ENCODE measurements around the gene GP9.
"Not testable (repeated sequence)": the region's sequence is repeated elsewhere in the genome, so short reads cannot be mapped to it uniquely, and the experiment has no call there.

GP9 gene

DNA sequence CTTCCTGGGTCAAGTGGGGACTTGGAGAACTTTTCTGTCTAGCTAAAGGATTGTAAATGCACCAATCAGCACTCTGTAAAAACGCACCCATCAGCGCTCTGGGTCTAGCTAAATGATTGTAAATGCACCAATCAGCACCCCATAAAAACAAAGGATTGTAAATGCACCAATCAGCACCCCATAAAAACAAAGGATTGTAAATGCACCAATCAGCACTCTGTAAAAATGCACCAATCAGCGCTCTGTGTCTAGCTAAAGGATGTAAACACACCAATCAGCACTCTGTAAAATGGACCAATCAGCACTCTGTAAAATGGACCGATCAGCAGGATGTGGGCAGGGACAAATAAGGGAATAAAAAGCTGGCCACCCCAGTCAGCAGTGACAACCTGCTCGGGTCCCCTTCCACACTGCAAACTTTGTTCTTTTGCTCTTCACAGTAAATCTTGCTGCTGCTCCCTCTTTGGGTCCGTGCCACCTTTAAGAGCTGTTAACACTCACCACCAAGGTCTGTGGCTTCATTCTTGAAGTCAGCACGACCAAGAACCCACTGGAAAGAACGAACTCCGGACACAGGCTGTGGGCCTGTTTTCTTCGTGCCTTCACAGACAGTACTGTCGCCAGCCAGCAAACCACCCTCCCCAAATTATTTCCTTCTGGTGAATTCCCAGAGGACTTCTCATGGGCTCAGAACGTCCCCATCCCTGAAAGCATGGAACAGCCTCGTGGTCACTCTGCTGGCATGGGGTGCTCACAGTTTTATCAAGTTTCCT, 8.9 kb downstream of the GP9 start:
- not testable (repeated sequence) for DNase-seq (ENCODE audit: extremely low read depth in 1 of 2, low read depth in 1 of 2)

DNA sequence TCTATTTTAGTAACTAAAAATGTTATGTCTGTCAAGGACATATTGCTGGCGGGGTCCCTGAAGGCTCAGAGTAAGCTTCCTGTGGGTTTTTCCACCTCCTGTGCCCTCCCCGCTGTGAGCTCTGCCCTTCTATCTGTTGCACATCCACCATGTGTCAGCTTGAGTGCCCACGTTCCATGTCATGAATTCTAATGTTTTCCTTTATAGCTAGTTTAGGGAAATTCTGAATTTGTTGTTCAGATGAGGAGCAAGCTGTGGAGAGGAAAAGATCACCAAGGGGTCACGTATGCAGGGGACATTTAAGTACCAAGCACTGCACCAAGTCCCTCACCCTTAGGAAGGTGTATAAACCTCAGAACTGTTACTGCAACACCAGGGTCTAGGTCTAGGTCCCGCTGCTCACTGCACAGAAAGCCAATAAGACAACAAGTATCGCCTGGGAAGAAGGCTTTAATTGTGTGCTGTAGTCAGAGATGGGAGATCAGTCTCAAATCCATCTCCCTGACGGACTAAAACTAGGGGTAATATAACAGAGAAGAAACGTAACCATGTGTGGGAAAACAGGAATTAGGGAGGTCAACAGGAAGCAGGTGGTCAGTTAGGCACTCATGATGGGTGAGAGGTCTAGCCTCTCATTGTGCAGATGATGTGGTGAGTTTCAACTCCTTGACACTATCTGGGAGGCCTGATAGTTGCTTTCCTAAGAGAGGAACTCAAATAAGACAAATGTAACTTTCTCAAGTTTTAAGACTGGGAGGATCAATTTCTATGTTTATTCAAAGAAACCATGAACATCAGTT, 9.7 kb downstream of the GP9 start:
- DNase-seq (ENCODE audit: extremely low read depth in 1 of 2, low read depth in 1 of 2): no peak

DNA sequence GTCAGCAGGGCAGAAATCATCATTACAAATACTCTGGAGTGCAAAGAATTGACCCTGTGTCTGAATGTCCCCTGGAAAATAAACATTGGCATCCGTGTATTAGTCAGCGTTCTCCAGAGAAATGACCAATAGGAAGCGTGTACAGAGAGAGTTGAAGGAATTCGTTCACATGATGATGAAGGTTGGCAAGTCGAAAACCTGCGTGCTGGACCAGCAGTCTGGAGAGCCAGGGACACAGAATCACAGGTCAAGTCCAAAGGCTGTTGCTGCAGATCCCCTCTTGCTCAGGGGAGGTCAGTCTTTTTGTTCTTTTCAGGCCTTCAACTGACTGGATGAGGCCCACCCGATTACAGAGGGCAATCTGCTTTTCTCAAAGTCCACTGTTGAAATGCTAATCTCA, 16.6 kb downstream of the GP9 start:
- no peak for DNase-seq (ENCODE audit: extremely low read depth in 1 of 2, low read depth in 1 of 2)

DNA sequence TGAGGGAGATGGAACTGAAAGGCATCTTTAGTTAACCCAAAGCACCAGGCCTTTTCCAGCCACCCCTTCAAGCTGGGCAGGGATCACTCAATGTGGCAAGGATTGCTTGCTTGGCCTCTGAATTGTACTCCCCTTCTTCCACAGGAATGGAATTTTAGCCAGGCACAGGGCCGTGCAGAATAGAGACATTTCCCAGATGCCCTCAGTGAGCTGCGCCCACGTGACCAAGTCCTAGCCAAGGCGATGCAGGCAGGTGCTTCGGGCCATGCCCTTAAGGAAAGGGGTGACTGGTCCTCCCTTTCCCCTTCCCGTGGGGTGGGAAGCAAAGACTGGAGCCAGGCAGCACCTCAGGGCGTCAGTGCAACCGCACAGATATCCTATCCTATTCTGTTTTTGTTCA, 17.9 kb downstream of the GP9 start:
- no peak for DNase-seq (ENCODE audit: extremely low read depth in 1 of 2, low read depth in 1 of 2)

DNA sequence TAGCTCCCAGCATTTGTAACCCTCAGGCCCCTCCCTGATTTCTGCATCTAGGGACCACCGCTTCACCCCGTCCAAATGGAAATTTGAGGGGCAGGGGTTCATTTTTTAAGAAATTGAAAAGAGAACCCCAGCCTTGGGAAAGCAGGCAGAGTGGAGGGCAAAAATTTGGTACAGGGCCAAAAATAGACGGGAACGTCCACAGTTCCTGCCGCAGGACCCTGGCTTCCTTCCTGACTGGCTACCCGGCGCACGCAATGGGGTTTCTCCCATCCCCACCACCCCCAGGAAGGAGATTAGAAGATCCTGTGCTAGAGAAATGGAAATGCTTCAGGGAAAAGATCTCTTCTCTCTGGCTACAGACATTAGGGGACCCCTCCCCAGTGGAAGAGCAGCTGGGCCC, 20.9 kb downstream of the GP9 start:
- no peak for DNase-seq (ENCODE audit: extremely low read depth in 1 of 2, low read depth in 1 of 2)

DNA sequence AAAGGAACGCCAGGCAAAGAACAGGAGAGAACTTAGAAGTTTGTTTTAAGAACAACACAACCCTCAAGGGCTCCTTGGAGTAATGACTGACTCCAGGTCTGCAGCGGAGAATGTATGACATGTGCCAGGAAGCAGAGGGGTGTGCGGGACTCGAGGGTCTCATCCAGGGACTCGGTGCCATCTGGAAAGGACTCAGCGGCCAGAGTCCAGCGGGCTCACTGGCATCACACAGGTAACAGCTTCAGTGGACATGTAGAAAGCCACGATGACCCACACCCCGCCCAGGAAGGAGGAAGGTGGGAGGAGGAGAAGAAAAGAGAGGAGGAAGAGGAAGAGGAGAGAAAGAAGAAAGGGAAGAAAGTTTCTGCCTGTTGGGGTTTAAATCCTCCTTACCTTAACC, 21.4 kb downstream of the GP9 start:
- DNase-seq (ENCODE audit: extremely low read depth in 1 of 2, low read depth in 1 of 2): no peak

DNA sequence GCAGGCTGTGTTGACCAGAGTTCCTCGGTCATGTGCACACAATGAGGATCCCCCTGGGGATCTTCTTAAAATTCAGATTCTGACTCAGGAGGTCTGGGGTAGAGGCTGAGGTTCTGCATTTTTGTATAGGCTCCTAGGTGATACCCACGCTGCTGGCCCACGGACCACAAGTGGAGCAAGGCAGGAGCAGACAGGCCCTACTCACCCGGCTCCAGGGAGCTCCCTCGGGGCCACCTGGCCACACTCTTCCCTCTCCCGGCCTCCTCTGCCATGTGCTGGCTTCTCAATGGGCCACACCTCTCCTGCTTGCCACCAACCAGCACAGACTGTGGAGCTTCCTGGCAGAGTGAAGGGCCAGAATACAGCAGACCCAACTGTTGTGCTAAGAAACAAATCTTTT, 23.9 kb downstream of the GP9 start:
- no peak for DNase-seq (ENCODE audit: extremely low read depth in 1 of 2, low read depth in 1 of 2)

DNA sequence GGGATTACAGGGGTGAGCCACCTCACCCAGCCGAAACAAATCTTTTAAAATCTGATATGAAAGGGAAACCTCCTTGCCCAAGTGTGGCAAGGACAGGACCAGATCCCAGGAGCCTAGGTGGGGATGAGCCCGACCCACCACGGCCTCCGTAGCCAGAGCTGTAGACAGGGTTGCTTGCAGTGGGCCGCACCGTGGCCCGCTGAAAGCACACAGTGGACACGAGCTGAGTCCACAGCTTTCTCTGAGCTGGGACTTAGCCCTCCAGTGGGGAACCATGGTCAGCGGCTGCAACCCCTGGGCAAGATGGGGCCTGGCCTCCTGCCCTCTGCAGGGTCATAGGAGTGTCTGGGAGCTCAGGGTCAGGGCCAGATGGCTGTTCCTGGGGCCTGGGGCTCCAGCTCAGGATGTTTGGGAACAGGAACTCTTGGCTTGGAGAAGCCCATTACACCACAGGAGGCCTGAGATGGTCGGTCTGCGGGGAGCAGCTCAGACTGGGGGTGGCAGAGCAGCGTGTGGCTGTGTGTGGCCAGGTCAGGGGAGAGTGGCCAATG, 24.7 kb downstream of the GP9 start:
- DNase-seq (ENCODE audit: extremely low read depth in 1 of 2, low read depth in 1 of 2): no peak

DNA sequence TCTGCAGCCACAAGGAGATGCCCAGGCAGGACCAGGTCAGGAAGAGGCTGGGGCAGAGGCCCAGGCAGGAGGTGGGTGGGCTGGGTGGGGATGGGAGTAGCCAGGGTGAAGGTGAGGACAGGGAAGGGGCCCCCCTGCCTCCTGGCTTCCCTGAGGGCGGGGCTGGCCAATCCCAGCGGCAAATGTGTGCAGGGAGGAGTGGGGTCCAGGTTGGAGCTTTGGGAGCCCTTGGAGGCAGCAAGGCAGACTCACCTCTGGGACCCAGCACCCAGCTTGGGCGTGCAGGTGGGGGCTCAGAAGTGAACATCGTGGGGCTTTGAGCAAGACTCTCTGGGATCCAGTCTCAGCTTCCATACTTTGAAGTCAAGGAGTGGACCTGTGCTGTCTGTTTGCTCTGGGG, 25.2 kb downstream of the GP9 start:
- no peak for DNase-seq (ENCODE audit: extremely low read depth in 1 of 2, low read depth in 1 of 2)

DNA sequence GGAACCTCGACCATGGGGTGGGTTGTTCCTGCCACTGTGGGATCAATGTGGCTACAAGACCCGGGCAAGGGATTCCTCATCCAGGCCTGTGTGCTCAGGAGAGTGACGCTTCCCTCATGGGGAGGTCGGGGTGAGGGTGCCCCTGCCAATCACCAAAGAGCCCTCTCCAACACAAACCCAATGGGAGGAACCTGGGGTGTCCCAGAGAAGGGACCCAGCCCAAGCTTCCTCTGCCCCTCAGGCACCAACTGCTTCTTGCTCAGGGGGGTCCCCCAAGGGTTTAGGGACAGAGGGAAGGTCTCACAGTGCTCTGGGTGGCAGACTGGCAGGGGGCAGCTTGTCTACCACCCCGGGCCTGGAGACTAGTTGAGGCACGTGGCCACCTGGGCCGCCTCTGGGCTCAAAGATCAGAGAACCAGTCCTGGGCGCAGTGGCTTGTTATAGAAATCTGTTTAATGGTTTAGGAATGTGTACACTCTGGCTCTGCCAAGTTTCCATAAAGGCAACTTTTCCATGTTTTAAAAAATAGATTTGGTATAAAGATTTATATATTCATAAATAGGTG, 26.6 kb downstream of the GP9 start:
- no peak for DNase-seq (ENCODE audit: extremely low read depth in 1 of 2, low read depth in 1 of 2)

DNA sequence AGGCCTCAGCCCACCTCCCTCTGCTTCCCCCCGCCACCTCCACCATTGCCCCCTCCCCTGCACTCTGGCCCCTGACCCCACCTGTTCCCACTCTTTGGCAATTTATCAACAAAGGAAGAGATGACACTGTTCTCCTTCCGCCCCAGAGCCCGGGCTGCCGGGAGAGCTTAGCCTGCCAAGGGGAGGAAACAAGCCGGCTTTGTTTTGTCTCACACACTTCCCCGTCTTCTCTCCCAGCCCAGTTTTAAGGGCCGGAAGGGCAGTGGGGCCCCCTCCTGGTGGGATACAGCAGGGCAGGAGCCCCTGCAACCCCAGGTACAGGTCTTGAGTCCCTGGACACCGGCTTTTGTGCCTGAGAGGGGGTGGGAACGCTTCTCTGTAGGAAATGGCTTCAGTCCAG, 27.3 kb downstream of the GP9 start:
- DNase-seq (ENCODE audit: extremely low read depth in 1 of 2, low read depth in 1 of 2): not testable (repeated sequence)

DNA sequence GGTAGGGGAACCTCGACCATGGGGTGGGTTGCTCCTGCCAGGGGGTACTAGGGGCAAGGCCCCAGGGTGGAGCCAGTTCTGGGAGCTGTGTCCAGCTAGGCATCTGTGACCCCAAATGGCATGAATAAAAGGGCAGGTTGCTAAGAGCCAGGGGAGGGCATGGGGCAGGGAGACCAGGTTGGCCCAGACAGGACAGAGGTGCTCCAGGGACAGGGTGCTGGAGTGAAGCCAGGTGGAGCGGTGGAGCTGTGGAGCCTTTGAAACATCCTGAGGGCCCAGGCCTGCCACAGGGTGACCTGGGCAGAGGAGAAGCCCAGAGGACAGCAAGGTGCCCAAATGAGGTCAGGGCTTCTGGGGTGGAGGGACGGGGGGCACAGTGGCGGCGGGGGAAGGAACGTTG, 27.7 kb downstream of the GP9 start:
- DNase-seq (ENCODE audit: extremely low read depth in 1 of 2, low read depth in 1 of 2): not testable (repeated sequence)

DNA sequence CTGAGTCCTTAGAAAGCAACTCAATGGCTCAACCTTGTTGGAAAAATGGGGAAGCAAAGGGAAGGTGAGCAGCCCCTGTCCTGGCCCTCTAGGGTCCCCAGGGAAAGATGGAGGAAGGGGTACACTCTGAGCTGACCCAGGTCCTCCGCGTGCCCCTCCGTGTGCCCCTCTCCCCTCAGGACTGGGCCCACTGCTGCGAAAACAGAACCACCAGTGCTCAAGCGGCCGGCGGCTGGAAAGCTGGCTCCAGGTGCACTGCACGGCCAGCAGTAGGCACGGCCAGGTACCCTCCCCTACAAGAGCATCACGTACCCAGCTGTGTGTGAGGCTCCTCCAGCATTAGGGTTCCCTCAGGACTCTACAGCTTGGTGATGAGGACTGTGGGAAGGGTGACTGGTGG, 34.7 kb downstream of the GP9 start:
- DNase-seq (ENCODE audit: extremely low read depth in 1 of 2, low read depth in 1 of 2): no peak

DNA sequence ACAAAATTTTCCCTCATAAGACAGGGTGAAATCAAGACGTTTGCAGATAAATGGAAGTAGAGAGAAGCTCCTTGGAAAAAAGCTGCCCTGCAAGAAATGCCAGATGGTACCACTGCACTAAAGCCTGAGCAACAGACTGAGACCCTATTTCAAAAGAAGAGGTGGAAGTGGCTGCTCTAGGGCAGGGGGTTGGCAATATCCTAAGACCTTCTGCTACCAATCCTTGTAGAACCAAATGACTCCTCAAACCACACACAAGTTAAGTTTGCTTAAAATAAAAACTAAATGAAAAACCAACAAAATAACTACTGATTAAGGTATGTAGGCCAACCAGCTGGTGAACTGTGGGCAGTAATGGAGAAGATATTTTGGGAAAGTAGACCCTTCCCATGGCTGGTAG, 39.7 kb downstream of the GP9 start:
- DNase-seq (ENCODE audit: extremely low read depth in 1 of 2, low read depth in 1 of 2): no peak

DNA sequence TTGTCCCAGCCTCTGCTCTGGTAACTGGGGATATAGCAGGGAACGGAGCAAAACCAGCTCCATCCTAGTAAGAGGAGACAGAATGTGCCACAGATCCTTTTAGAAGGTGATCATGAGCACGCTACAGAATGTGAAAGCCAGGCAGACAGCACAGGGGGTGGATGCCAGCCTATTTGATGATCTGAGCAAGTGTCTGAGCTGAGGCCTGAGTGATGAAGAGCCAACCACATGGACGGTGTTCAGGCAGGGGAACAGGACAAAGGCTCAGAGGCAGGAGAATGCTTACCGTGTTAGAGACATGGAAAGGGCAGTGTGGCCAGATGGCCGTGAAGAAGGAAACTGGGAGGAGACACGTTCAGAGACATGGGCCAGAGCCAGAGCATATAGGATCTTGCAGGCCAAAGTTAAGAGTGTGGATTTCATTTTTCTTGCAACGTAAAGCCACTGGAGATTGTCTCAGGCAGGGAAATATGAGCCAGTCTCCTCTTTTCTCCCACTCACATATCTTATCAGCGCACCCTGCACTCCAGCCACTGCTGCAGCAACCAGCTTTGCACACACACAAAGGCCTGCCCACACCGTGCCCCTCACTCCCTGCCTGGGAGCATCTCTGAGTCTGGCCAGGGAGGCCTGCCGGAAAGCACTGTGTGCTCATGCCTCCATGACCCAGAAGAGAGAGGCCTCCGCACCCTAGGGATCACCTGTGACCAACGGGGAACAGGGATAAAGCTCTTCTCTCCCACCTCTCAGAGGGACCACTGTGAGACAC, 41.0 kb downstream of the GP9 start:
- no peak for DNase-seq (ENCODE audit: extremely low read depth in 1 of 2, low read depth in 1 of 2)

DNA sequence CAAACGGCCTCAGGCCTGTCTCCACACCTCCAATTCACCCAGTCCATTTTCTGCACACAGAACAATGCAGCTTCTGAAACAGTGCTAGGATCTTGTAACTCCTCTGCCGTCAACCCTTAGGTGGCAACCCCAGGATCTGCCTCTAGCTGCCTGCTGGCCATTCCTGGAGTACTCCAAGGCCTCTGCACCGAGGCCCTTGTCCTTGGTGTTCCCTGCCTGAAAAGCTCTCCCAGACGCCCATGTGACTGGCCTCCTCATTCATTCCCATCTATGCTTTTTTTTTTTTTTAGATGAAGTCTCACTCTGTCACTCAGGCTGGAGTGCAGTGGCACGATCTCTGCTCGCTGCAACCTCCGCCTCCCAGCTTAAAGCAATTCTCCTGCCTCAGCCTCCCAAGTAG, 42.7 kb downstream of the GP9 start:
- no peak for DNase-seq (ENCODE audit: extremely low read depth in 1 of 2, low read depth in 1 of 2)

DNA sequence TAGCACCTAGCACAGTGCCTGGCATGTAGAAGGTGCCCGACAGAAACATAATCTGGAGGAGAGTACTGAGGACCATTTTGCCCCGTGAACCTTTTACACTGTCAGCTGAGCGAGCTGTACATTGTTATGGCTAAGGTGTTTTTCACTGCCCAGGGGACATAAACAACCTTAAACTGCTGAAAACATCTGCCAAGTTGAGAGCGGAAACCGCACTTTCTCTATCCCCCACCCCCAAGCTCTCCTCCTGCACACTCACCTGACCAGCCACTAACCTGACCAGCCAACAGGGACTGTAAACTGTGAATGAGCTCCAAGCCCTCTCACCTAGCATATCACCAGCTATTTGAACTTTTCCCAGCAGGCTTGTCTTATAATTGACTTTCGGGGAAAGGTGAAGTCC, 43.5 kb downstream of the GP9 start:
- DNase-seq (ENCODE audit: extremely low read depth in 1 of 2, low read depth in 1 of 2): no peak

DNA sequence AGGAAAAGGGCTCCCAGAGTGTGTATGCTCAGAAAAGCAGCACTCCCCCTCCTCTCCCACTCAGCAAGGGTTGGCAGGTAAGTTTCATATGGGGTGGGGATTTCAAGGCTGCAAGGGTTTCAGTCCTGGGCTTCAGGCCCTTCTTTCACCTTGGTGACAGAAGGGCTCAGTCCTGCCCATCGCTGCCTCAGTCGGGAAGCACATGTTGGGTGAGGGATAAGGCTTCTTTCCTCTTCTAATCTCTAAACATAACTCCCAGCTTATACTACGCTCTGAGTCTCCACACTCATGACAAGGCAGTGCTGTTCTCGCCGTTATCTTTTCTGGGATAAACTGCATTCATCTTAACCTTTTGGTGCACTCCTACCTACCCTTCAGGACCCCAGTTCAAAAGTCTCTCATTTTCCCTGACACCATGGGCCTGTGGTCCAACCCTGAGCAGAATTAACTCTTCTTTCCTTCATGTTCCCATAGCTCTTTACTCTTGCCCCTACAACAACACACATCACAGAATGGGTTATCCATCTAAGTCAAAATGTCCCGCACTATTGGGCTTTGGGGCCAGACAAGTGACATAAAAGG, 44.0 kb downstream of the GP9 start:
- no peak for DNase-seq (ENCODE audit: extremely low read depth in 1 of 2, low read depth in 1 of 2)

DNA sequence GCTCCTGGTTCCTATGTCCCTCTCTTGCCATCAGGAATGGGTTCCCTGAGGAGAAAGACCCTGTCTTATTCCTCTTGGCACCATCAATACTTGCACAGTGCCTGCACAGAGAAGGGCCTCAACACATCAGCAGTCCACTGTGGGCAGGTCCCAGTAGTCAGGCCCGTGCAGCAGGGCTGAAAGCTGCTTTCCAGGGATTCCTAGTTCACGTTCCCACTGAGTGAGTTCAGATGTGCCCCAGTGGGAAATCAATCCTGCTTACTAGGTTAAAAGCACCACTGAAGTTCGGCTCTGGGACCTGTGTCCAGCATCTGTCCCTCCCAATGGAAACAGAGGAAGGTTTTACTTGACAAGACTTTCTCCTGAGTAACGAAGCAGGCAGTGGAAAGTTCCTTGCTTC, 45.3 kb downstream of the GP9 start:
- DNase-seq (ENCODE audit: extremely low read depth in 1 of 2, low read depth in 1 of 2): no peak

DNA sequence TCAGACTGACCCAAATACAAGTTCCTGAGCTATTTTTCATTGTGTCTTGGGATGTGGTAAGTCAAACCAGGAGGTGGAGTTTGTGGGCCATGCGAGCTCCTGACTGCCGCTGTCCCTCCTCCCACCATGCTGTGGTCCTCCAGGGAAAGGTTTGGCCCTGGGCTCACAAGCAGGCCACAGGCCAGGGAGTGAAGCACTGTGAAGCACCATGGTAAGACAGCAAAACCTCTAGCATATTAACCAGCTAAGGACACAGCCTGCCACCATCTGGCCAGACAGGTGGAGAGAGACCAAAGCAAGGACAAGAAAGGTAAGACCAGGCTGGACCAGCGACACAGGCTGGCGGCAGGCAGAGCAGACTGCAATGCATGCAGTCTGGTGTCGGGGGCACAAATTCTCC, 45.7 kb downstream of the GP9 start:
- DNase-seq (ENCODE audit: extremely low read depth in 1 of 2, low read depth in 1 of 2): no peak
